Stimulated activated CD4-positive, alpha-beta T cell treated with anti-CD3 and anti-CD28 coated beads, Interleukin-2, amount 100 ng/mL, for 4 hours (primary cell): ENCODE data around the gene PDE6C.

Experiments
- DNase-seq: peaks from one replicate; pipeline ENCODE4 v3.0.0-alpha.2; 2020; ENCODE audit warnings: low read depth

The PDE6C gene

DNA sequence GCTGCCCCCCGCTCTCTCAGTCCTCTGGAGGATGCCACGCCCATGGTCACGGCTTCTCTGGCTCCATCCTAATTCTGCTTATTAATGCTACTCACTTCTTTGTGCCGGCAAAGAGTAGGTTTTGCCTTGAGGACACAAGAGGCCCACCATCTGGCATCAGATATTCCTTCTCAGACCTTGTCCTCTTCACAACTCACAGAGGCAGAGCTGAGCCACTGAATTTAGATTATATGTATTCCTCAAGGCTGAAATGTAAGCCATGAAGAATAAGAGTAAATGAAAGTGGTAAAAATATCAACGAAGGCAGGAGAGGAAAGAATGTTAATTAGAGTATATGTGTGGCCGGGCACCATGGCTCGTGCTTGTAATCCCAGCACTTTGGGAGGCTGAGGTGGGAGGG lies 17.8 kb upstream of the PDE6C start:
- DNase-seq: no peak

DNA sequence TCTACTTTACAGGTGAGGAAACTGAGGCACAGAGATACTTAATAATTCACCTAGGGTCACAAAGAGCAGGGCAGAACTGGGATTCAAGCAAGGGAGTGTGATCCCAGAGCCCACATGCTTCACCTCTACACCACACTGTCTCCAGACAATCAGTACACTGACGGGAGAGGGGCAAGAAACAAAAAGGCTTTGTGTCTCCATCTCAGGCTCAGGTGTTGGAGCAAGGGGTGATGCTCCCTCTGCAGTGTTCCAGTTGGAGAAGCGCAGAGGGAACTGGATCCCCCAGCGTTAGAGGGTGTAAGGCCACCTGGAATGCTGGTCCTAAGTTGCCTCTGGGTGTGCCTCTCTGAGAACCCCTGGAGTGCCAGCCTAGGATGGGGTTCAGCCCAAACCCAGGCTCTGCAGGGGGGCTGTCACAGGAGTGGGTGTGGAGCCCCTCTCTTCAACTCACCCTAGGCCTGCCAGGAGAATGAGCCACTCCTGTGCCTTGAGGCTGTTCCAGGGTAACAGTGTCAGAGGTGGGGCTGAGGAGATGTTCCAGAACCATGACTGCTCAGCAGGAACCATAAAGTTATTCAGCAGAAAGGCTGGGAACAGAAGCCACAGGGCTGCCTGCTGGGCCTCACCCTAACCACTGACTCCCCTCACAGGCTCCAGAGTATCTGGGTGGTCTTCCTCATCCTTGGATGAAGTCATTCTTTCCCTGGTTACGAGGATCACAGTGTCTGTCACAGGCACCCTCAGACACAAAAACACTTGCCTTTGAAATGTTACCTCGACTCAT lies 16.8 kb upstream of the PDE6C start:
- DNase-seq: no peak

DNA sequence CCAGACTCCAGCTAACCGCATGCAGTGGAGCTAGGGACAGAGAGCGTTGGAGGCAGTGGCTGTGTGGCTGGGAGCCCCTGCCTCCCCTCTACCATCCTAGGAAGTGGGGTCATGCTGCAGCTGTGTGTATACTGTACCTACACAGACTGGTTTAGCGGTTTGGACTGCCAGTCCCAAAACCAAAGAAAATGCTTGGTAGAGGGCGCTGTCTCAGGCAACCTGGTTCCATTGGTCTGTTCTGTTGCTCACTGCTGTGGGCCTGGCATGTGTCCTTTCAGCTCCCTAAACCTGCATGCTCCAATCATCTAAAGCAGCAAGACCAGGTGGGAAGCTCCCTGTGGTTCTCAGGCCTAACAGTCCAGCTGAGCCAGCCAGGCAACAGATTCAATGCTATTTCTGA lies 15.8 kb upstream of the PDE6C start:
- DNase-seq: no peak

DNA sequence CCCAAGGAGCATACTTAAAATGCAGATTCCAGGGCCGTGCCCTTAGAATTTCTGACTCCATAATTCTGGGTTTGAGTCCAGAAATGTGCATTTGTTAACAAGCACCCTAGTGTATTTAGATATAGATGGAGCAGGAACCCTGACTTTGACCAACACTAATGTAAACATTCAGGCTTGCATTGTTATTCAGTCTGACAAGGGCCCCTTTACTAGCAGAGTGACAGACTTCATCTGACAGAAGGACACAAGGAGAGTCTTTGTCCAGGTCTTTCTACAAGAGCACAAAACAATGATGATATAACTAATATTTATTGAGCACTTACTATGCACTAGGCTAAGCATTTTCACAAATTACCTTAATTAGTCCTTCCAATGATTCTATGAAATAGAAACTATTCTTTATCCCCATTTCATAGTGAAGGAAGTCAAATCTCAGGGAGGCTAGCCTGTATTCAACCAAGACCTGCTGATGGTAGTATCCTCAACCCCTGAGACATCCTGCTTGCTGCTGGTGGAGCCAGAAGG lies 15.2 kb upstream of the PDE6C start:
- DNase-seq: no peak

DNA sequence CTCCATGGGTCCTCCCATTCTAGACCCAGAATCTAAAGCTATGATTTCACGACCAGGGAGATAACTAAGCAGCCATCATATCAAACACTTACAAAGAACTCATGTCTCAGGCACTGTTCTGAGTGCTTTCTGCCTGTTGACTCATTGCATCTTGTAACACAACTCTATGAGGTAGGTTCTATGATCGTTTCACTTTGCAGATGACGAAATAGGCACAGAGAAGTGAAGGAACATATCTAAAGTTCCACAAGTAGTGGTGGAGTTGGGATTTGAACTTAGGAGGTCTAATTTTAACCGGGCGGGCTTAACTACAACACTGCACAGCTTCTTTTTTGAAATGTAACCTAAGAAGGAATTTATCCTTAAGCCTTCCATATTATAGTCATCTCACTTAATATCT lies 14.2 kb upstream of the PDE6C start:
- DNase-seq: no peak

DNA sequence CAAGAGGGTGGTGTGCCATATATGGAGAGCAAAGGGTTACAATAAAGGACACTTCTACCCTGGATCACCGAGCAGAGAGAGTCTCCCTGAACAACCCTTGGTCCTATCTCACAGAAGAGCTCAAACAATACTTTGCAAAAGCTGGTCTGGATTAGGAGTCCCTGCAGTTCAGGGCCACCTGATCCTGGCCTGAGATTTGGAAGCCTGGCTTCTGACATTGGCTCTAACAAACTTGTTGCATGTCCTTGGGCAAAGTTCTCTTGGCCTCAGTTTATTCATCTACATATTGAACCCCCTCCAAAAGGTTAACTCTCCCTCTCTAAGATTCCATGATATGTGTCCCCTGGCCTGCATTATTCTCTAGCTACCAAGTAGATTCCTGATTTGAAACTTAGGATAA lies 13.0 kb upstream of the PDE6C start:
- no peak for DNase-seq

DNA sequence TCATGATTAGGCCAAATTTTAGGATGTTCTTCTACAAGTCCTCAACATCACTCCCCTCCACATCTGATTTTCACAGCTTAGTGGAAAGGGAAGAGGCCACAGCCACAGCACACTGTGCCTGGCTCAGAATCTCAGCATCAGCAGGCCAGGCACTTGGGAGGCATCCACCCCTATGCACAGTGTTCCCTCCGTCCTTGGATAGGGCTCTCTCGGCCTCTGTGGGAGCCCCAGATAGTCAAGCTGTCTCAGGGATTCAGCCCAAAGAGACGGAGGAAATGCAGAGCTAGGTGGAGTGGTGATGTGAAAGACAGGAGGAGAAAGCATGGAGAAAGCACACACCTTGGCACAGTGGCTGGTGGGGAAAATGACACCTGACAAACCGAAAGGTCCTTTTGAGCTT lies 12.6 kb upstream of the PDE6C start:
- DNase-seq: no peak

DNA sequence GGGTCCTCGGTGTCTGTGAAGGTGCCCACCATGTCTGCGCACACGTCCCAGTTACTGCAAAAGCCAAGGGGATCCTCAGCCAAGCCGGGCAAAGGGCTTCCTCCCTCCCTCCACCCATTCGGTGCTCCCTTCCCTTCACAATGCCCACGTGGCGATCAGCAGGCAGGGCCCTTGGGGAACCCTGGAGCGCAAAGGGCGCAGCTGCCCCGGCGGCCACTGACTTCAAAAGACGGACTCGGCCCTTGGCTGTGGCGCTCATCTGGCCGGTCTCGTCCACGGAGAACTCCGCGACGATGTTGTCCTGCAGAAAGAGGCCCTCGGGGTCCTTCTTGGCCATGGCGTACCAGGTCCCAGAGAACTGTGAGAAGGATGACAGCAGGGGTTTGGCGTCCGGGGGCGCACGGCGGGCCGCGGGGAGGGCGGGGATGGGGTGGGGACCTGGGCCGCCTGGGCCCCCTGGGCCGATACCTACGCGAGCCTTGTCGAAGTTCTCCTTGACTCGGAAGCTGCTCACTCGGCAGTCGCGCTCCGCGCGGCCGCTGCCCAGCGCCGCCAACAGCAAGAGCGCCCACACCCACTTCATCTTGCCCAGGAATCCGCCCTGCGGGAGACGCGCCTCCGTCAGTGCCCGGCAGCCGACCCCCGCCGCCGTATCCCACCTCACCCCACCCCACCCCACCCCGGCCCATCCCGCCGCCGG lies 11.7 kb upstream of the PDE6C start:
- DNase-seq: no peak

DNA sequence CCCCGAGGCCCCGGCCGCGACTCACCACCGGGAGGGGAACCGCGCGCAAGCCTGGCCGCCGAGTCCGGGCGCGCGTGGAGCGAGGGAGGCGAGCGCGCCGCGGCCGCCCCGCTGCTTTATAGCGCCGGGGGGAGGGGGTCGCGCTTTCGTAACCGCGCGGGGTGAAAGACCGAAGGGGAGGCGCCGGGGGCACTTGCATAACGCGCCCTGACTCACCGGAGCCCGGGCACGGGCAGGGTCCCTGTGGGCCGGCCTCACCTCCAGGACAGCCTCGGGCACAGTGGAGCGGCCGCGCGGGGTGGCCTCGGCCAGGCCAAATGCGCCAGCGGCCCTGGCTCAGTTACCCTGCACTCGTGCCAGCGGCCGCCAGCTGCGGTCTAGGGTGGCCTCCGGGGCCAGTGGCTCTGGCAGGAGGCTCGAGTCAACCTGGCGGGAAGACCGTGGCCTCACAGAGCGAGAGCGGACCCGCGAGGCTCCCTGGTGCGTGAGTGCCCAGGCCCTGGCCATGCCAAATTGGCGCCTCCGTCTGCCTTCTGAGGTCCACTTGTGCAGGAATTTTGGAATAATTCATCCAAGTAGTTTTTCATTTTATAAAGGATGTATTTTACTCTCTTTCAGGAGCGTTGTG lies 11.1 kb upstream of the PDE6C start, which contains the start of gene RBP4:
TSS of gene RBP4 (minus strand) at position 90 of the 628 bp plus-strand sequence. CDS start 207 bp downstream, outside the sequence.
- DNase-seq: no peak

DNA sequence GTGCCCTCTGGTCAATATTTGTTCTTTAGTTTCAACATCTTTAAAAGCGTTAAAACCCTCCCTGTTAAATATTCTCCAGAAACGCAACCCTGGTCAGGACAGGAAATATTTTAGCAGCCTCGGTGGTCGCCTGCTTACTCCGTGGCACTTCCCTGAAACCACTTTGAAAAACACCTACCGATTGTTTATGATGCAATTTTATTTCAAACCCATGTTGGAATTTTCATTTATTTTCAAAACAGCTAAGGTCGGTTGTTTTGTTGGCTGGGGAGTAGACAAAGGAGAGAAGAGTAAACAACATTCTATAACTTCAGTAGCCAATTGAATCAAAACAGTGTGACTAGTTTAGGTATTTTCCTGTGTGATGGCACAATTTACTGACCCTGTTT lies 10.6 kb upstream of the PDE6C start:
- no peak for DNase-seq

DNA sequence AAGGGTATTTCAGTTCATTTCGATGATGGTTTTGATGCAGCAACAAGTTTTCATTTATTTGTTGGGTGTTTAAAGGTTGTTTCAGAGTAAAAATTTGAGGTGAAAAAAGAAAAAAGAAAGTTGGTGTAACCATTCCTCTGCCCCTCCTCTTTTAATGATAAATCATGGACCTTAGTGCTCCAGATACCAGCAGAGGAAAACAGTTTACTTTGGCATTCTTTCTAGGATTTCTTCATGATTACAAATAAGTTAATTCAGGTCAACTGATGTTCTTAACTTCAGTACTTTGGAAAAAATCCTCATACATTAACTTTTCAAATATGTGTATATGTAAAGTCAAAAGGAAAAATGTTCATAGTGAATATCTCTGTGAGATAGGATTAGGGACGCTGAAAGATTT lies 9.3 kb upstream of the PDE6C start:
- no peak for DNase-seq

DNA sequence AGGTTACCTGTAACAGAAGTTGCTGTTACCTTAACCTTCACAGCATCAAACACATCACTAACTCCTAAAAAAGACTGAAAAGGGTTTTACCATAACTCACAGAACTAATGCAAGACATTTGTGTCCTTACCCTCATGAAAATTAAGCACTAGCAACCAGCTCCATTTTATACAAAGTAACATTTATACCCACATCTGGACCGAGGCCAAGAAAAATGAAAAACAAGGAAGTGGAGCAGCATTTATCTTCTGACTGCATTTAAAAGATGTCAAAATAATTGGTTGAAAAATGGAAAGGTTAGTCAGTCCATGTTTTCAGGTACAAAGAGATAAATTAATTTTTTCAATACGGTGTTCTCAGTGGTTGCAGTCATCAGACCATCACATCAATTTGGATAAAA lies 8.2 kb upstream of the PDE6C start:
- DNase-seq: no peak

DNA sequence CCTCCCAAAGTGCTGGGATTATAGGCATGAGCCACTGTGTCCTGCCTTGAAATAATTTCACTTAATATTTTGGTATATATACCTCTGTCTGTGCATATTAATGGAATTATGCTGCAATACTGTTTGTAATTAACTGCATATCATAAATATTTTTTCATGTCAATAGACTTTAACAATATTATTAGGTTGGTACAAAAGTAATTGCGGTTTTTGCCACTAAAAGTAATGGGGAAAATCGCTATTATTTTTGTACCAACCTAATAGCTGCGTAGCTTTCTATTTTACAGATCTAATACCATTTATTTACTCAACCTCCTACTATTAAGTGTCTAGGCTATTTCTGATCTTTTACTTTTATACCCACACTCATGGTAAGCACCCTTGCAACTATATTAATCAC lies 3.9 kb upstream of the PDE6C start:
- no peak for DNase-seq

DNA sequence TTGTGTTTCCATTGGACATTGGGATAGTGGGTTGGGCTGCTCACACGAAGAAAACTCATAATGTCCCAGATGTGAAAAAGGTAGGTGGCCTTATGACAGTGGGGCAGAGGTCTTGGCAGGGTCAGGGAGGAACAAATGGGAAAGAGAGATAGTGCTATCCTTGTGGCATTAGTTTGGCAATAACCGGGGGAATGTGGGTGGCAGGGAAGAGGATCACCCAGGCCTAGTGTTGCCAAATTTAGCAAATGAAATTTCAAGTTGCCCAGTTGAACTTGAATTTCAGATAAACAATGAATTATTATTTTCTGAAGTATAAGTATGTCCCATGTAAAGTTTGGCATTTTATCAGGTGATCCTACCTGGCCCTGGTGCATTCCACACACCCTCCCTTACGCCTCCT lies 789 bp downstream of the PDE6C start:
- no peak for DNase-seq

DNA sequence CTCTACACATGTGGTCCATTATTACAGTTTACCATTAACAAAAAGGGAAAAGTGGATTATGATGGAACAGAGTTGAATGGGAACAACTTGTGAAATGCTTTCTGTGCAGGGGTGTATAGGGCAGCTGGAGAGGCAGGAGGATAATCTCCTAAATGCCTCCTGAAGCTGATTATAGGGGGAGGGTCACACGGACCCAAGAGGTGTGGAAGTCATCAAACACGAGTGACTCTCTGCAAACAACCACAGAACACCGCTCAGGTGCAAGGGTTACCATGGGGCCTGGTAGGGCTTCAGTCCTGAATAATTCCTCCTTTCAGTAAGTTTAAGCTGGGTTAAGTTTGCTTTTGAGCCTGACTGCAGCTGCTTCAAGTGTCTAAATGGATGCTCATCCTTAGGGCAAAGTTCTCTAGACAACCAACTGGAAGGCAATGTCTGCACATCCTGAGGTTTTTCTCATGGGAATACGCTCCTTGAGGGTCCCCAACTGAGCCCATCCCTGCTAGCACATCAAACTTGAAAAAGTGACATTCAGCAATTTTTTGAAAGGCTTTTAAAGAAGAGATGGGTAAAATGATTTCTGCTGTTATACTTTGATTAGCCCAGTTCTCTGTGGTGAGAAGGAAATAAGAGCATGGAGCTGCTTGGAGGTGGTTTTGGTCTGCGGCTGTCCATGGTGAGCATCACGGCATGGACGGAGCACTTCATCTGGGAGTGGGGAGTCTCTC lies 1.9 kb downstream of the PDE6C start:
- DNase-seq: no peak

DNA sequence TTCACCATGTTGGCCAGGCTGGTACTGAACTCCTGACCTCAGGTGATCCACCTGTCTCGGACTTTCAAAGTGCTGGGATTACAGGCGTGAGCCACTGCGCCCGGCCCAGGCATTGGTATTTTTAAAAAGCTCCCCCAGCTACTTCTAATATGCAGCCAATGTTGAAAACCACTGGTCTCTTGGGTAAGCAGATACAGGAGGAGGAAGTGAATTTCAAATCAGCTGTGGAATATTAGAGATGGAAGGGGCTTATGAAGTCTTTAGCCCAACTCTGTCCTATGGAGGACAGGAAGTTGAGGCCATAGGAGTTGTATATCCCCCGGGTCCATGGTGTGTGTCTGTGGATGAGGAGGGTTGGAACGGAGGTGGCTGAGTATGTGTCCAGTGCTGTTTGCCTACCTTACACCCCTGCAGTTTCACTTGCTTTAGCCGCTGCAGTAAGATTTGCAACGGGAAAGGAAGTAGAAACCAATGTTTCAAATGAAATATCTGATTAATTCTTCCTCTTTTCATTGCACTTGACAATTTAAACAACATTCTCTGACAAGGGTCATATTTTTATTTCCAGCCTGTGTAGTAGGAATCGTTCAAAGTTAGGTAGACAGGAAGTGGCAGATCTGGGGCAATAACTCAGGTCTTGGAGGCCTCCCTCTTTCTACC lies 3.4 kb downstream of the PDE6C start:
- DNase-seq: no peak

DNA sequence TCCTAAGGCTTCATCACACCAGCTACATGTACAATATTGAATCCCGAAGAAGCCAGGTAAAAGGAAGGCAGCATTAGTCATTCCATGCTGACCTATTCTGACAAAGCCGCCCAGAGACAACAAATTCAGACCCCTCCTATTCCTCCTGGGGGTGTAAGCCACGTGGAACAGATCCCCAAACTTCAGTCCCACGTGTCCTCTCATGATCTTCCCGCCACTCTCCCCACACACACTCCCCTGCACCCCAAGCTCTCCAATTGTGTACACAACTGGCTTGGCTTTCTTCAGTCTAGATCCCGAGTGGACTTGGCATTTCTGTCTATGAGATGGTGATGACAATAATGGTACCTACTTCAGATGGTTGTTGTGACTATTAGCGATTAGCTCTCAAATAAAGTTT lies 8.6 kb downstream of the PDE6C start:
- no peak for DNase-seq

DNA sequence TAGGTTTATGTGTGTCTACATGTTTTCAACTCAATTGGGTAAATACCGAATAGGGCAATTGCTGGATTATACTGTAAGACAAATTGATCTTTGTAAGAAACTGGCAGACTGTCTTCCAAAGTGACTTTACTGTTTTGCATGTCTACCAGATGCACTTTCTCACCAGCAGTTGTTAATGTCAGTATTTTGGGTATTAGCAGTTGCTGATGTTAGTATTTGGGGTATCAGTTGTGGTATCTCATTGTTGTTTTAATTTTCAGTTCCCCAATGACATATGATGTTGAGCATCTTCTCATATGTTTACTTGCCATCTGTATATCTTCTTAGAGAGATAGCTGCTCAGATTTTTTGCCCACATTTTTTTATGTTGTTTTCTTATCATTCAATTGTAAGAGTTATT lies 10.6 kb downstream of the PDE6C start:
- no peak for DNase-seq

DNA sequence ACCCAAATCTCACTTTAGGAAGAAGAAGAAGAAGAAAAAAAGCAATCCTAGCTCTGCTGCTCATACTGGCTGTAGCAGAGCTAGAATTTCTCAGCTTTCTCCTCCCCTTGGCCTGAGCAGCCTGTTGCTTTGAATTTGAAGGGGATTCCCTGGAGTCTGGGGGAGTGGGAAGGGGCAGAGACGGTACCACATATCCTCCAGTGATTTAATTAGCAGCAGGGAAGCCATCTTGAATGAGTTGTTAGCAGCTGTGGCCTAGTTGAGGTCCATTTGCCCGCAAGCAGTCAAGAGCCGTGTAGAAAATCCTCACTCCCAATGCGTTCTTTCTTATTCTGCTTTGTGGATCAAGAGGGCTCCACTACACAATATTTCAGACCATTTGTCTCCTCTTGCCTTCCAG lies 16.5 kb downstream of the PDE6C start:
- no peak for DNase-seq

DNA sequence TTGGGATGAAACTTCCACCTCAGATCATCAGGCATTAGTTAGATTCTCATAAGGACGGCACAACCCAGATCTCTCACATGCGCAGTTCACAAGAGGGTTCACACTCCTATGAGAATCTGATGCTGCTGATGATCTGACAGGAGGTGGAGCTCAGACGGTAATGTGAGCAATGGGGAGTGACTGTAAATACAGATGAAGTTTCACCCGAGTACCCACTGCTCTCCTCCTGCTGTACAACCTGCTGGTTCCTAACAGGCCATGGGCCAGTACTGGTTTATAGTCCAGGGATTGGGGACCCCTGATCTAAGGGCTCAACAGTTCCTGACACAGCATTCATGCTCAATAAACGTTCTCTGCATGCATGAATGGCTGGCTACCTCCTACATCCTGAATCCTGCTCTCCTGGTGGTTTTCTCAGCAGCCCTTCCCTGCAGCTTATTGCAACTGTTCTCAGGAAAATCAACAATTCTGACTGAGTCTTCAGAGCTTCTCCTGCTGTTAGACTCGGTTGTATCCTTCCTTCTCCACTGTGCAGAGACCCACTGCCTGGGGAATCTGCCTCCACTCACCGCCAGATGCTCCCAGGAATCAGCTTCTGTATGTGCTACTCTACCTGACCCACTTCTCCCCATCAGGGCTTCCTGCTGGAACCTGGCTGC lies 17.4 kb downstream of the PDE6C start:
- DNase-seq: no peak
